ENCODE data around the gene GTF3C2. TPM values are rescaled to one million over a fixed set of nuclear protein-coding genes. Genes with fewer than 3 reads are reported as not detected.
"Not testable (repeated sequence)": the region's sequence is repeated elsewhere in the genome, so short reads cannot be mapped to it uniquely, and the experiment has no call there.

Gene GTF3C2
- total RNA-seq, 1 experiment from 2014 or later = 65.1 TPM

- not testable (repeated sequence) for DNase-seq (ENCODE audit: low spot score)
Measured at GRCh38 chr2:27300606-27301005, 56.0 kb downstream of the GTF3C2 start.

- DNase-seq (ENCODE audit: low spot score) = no peak
Measured at GRCh38 chr2:27298391-27299080, 58.0 kb downstream of the GTF3C2 start.

- no peak for DNase-seq (ENCODE audit: low spot score)
Measured at GRCh38 chr2:27297195-27297594, 59.4 kb downstream of the GTF3C2 start.

GRCh38 chr2:27296481-27296880 is 60.1 kb downstream of the GTF3C2 start:
- no peak for DNase-seq (ENCODE audit: low spot score)

- DNase-seq (ENCODE audit: low spot score) = no peak
Measured at GRCh38 chr2:27294928-27295327, 61.6 kb downstream of the GTF3C2 start.

- no peak for DNase-seq (ENCODE audit: low spot score)
Measured at GRCh38 chr2:27291865-27292264, 64.7 kb downstream of the GTF3C2 start.

GRCh38 chr2:27290549-27290948 is 66.0 kb downstream of the GTF3C2 start:
- DNase-seq (ENCODE audit: low spot score) = no peak

- no peak for DNase-seq (ENCODE audit: low spot score)
Measured at GRCh38 chr2:27288610-27289009, 68.0 kb downstream of the GTF3C2 start.

- DNase-seq (ENCODE audit: low spot score) = no peak
Measured at GRCh38 chr2:27285481-27285880, 71.1 kb downstream of the GTF3C2 start.

GRCh38 chr2:27284996-27285395 is 71.6 kb downstream of the GTF3C2 start:
- DNase-seq (ENCODE audit: low spot score) = no peak

GRCh38 chr2:27282892-27283291 is 73.7 kb downstream of the GTF3C2 start:
- DNase-seq (ENCODE audit: low spot score) = no peak

GRCh38 chr2:27281855-27282559 is 74.6 kb downstream of the GTF3C2 start, which contains the start of gene TRIM54:
TSS of gene TRIM54 (plus strand) at chr2:27282429. CDS start at chr2:27282732, 303 bp downstream.
- DNase-seq (ENCODE audit: low spot score) = no peak

GRCh38 chr2:27281442-27281841 is 75.1 kb downstream of the GTF3C2 start:
- no peak for DNase-seq (ENCODE audit: low spot score)

- DNase-seq (ENCODE audit: low spot score) = no peak
Measured at GRCh38 chr2:27280826-27281225, 75.7 kb downstream of the GTF3C2 start.

- DNase-seq (ENCODE audit: low spot score) = no peak
Measured at GRCh38 chr2:27278010-27278409, 78.6 kb downstream of the GTF3C2 start.

Other genes with a start within 250 kb of the GTF3C2 start
- 38.2 and 42.0 TPM in 2 replicates for gene CGREF1, start 237.6 kb downstream of the GTF3C2 start, total RNA-seq (2014; rRNA removed; shearing (Covaris generic))
- not detected in 2 replicates for gene ABHD1, start 232.9 kb downstream of the GTF3C2 start, total RNA-seq (2014; rRNA removed; shearing (Covaris generic))
- gene PREB, start 222.1 kb downstream of the GTF3C2 start, total RNA-seq (2014; rRNA removed; shearing (Covaris generic)) = 84.6 and 96.2 TPM in 2 replicates
- gene PRR30, start 217.4 kb downstream of the GTF3C2 start, total RNA-seq (2014; rRNA removed; shearing (Covaris generic)) = not detected in 2 replicates
- not detected in 2 replicates for gene TCF23, start 207.8 kb downstream of the GTF3C2 start, total RNA-seq (2014; rRNA removed; shearing (Covaris generic))
- gene ATRAID, start 144.7 kb downstream of the GTF3C2 start, total RNA-seq (2014; rRNA removed; shearing (Covaris generic)) = 75.0 and 86.6 TPM in 2 replicates
- 48.8 and 55.0 TPM in 2 replicates for gene SLC5A6, start 144.5 kb downstream of the GTF3C2 start, total RNA-seq (2014; rRNA removed; shearing (Covaris generic))
- 78.5 and 88.5 TPM in 2 replicates for gene CAD, start 139.4 kb downstream of the GTF3C2 start, total RNA-seq (2014; rRNA removed; shearing (Covaris generic))
- not detected in 2 replicates for gene SLC30A3, start 93.7 kb downstream of the GTF3C2 start, total RNA-seq (2014; rRNA removed; shearing (Covaris generic))
- gene DNAJC5G, start 81.3 kb downstream of the GTF3C2 start, total RNA-seq (2014; rRNA removed; shearing (Covaris generic)) = not detected in 2 replicates
- gene TRIM54, start 74.3 kb downstream of the GTF3C2 start, total RNA-seq (2014; rRNA removed; shearing (Covaris generic)) = 5.8 and 7.1 TPM in 2 replicates
- gene UCN, start 48.3 kb downstream of the GTF3C2 start, total RNA-seq (2014; rRNA removed; shearing (Covaris generic)) = 4.9 and 5.6 TPM in 2 replicates
- 37.3 and 40.5 TPM in 2 replicates for gene MPV17, start 33.7 kb downstream of the GTF3C2 start, total RNA-seq (2014; rRNA removed; shearing (Covaris generic))
- gene EIF2B4, start 13.6 kb upstream of the GTF3C2 start, total RNA-seq (2014; rRNA removed; shearing (Covaris generic)) = 26.6 and 31.9 TPM in 2 replicates
- gene SNX17, start 13.9 kb upstream of the GTF3C2 start, total RNA-seq (2014; rRNA removed; shearing (Covaris generic)) = 72.8 and 79.9 TPM in 2 replicates
- 16.0 and 20.4 TPM in 2 replicates for gene ZNF513, start 24.0 kb upstream of the GTF3C2 start, total RNA-seq (2014; rRNA removed; shearing (Covaris generic))
- gene PPM1G, start 52.8 kb upstream of the GTF3C2 start, total RNA-seq (2014; rRNA removed; shearing (Covaris generic)) = 141 and 148 TPM in 2 replicates
- gene NRBP1, start 71.9 kb upstream of the GTF3C2 start, total RNA-seq (2014; rRNA removed; shearing (Covaris generic)) = 49.7 and 50.1 TPM in 2 replicates
- gene KRTCAP3, start 85.6 kb upstream of the GTF3C2 start, total RNA-seq (2014; rRNA removed; shearing (Covaris generic)) = 29.3 and 30.4 TPM in 2 replicates
- 21.1 and 24.0 TPM in 2 replicates for gene IFT172, start 133.0 kb upstream of the GTF3C2 start, total RNA-seq (2014; rRNA removed; shearing (Covaris generic))
- 0.26 TPM in 1 of 2 replicates, not detected in the other for gene FNDC4, start 138.4 kb upstream of the GTF3C2 start, total RNA-seq (2014; rRNA removed; shearing (Covaris generic))
- 0.76 and 1.4 TPM in 2 replicates for gene GCKR, start 140.1 kb upstream of the GTF3C2 start, total RNA-seq (2014; rRNA removed; shearing (Covaris generic))
- 10.2 and 14.4 TPM in 2 replicates for gene ZNF512, start 226.3 kb upstream of the GTF3C2 start, total RNA-seq (2014; rRNA removed; shearing (Covaris generic))

All from HT-29 (cell line).